ENCODE results near the gene PRDX2.
A peak's percentile ranks its signal among the peaks of the same experiment; 100 is the strongest.

The PRDX2 gene

DNA sequence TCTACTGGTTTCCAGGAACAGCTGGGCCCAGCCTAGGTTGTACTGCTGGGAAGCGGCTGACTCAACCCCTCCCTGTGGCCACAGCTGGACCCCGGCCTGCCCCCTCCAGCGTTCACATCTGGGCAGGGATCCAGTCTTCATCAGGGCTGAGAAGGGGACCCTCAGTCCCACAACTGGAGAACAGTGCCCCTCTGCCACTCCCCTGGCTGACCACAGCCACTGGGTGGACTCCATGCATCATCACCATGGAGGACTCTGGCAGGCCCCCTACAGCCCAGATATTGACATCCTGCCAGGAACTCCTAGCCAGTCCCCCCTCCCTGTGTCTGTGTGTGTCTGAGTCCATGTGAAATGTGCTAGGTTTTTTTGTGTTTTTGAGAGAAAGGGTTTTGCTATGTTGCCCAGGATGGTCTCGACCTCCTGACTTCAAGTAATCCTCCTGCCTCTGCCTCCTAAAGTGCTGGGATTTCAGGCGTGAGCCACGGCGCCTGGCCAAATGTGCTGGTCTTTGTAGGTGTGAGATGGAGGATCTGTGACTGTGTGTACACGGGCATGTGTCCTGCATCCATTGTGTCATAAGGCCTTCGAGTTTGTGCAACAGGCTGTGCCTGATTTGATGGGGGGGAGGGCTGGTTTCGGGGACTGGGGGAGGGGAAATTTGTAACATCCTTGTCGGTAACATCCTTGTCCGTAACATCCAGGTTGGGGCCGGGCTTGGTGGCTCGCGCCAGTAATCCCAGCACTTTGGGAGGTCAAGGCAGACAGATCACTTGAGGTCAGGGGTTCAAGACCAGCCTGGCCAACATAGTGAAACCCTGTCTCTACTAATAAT lies 22.2 kb downstream of the PRDX2 start:
- peak; percentile 38 for DNase-seq

DNA sequence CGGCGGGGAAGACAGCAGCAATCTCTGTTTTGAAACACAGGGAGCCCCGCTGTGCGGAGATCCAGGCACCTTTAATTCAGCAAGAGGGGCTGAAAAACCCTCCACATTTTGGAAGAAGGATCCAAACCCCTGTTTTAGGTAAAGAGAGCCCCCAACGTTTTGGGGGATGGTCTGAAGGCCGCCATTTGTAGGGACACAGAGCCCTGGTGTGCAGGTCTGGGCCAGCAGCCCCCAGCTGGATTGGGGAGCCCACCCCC lies 22.8 kb downstream of the PRDX2 start:
- no peak for DNase-seq

DNA sequence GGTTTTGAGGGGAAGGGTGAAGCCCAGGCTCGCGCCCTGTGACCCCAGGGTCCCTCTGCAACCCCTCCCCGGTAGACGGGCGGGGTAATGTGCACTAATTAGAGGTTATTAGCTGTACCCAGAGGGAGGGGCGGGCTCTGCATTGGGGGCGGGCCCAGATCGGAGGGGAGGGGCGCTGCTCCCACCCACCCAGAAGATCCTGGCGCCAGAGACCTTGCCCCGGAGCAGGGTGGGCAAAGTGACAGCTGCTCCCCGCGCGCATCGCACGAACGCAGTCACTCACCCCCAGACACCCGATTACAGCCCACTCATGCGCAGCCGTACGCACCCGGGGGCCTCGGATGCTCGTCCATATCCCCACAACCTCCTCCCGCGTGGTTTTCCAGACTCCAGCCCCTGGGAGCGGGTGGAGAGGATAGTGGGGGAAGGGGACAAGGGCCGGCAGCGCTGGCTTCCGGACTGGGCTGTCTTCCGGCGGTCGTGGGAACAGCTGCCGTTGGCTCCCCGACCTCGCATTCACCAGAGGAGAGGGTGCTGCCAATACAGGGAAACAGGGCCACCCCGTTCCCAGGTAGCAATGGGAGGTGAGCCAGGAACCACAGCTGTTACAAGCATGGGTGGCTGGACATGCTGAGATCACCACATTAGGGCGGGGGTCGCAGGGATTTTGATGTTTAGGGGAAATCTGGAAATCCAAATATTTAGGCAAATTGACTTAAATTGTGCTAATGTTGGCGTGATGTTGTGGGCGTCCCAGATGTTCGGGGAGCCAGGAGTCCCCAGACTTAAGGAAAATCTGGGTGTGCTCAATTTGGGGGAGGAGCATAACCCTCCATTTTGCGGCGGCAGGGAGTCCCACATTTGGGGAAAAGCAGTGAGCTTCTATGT lies 23.3 kb downstream of the PRDX2 start:
- peak in 1 of 2 experiments; percentile 47 for DNase-seq

DNA sequence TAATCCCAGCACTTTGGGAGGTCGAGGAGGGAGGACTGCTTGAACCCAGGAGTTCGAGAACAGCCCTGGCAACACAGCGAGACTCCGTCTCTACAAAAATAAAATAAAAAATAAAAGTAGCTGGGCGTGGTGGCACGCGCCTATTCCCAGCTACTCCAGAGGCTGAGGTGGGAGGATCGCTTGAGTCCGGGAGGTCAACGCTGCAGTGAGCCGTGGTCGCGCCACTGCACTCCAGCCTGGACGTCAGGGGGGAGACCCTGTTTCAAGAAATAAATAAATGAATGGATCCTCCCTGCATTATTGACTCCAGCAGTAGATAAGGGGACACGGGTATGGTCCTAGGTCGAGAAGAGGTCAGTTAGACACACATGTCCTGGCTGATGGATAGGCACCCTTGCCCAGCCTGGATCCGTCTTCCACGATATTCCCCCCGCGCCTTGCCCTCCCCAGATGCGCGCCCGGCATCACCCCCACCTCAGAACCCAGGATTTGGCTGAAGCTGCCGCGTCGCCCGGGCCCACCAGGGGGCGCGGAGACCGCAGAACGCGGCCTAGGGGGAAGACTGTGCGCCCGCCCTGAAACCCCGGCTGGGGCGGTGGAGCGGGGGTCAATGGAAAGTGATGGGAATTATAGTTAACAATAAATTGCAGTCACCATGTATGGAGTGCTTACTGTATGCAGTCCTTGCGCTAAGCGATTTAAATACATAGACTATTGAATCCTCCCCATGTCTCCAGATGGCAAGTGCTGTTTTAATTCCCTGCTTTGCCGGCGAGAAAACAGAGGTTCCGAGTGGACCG lies 24.2 kb downstream of the PRDX2 start:
- DNase-seq, result peak in 1 of 2 experiments; percentile 56

DNA sequence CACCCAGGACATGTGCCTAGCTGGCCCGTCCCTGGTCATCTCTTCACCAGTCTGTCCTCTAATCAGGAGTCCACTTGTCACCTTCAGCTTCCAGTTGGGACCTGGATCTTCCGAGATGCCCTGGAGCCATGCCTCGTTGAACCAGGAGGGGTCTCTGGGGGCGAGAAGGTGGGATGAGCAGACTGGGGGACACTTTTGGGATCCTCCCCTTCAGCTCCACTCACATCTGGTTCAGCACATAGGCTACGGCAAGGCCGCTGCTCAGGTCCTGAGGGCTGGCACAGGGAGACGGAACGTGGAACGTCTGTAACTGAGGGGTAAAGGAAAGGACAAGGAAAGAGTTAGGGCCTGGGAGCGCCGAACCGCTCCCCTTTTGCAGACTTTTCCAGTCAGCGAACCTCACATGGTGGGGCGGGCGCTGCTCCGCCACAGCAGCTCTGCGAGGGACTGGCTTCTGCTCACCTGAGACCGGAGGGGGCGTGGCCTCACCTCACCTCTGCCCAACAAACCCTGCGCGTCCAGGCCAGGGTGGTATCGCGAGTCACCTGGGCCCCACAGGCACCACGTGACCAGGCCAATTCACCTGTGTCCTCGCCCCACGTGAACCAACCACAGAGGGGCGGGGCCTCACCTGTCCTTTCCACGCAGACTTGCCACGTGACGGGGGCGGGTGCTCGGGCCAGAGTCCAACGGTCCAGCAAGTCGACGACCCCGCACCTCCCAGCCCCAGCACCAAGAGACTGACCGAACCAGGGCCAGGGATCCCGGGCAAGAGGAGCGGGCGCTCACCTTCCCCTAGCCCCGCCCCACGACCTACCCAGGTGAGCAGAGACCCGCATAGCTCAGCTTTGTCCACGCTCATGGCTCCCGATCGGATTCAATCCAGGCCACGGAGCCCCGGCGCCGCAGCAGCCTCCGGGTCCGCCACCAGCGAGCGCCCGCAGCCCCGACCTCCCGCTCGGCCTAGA lies 26.7 kb downstream of the PRDX2 start, which contains the start of gene HOOK2:
Gene HOOK2, minus strand, starts transcription at position 965 of the 968 bp plus-strand sequence. Its CDS starts 103 bp downstream, at position 862.
- no peak for DNase-seq

DNA sequence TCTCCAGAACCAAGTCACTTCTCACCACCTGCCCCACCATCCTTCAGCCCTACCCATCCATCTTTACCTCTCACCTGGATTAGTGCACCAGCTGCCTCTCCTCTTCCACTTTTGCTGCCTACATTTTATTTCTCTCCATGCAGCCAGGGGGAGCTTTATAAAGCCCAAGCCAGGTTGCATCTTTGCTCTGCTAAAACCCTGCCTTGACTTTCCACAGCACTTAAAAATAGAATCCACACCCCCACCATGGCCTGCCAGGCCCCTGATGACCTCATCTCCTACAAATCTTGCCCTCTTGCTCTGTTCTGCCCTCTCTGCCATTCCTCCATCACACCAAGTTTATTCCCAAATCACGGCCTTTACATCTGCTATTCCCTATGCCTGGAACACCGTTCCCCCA lies 28.0 kb downstream of the PRDX2 start:
- peak; percentile 21 to 29 for DNase-seq

DNA sequence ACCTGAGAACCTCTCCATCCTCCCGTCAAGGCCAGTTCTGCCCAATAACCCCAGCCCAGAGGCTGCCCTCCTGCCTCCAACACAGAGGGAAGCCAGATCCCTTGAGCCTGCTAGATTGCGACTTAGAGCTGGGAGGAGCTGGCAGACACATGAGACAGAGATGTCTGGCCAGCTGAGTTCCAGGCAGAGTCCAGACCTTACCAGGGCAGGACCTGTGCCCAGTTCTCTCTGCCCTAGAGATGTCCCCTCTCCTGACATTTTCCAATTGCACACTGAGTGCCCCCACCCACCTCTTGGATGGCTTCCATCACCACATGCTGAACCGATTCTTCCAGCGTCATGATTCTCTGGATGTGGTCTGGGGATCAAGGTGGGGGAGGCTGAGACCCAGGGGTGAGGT lies 29.3 kb downstream of the PRDX2 start:
- no peak for DNase-seq

DNA sequence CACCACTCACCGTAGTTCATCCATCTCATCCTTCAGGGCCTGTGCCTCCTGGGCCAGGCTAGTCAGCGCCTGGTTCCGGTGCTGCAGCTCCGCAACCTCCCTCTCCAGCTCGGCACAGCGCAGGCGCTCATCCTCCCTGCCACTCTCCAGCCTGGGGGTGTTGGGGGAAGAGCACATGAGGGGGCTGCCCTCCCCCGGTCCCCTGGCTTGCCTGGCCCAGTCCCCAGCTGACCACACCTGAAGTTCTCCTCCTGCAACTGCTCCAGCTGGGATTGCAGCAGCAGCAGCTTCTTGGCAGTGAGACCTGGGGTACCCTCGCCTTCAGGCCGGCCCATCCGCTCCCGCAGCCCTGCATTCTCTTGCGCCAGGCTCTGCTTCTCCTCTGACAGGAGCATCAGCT lies 30.7 kb downstream of the PRDX2 start:
- no peak for DNase-seq

DNA sequence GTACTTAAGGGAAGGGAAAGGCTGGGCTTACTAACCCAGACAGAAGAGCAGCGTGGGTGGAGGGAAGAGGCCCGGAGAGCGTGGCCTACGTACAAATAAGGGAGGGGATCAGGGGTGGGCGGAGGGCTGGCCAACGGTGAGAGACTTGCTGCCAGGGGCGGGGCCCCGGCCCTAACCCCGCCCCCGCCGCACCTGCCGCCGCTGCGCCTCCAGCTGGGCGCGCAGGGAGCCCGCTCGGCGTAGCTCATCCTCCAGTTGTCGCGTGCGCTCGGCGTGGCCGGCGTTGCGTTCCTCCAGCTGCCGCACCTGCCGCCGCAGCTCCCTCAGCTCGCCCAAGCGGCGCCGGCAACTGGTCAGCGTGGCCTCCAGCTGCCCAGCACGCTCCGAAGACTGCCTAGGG lies 31.9 kb downstream of the PRDX2 start:
- DNase-seq, result no peak

DNA sequence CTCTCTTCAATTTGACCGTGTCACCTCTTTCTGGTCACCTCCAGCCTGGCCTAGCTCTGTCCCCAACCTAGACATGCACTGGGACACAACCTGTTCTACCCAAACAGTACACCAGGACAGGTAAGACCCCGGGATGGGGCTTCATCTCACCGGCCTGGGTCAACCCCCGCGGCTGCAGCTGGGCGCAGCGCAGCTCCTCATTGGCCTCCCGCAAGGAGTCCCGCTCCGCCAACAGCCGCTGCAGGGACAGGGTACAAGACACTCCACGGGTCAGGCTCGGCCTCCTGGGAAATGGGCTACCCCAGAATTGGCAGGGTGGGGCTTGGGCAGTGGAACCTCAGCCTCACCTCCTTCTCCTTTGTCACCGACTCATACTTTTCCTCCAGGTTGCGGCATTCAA lies 33.9 kb downstream of the PRDX2 start:
- DNase-seq, result no peak

DNA sequence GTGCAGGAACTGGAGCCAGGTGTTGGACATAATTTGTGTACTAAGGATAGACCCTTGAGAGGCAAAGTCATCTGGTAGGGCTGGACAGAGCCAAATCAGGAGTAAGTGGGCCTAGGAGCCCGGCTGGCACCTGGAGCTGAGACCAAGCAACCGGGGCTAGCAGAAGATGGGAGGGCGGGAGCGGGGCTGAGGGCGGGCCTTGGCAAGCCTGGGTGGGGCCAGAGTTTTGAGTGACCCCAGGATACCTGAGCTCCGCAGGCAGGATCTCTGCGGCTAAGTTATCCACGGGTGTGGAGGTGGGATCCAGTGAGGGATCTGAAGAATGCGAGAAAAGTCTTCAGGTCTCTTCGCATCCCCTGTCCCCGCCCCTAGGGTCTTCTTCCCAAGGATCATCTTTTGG lies 34.5 kb downstream of the PRDX2 start:
- DNase-seq, result no peak

DNA sequence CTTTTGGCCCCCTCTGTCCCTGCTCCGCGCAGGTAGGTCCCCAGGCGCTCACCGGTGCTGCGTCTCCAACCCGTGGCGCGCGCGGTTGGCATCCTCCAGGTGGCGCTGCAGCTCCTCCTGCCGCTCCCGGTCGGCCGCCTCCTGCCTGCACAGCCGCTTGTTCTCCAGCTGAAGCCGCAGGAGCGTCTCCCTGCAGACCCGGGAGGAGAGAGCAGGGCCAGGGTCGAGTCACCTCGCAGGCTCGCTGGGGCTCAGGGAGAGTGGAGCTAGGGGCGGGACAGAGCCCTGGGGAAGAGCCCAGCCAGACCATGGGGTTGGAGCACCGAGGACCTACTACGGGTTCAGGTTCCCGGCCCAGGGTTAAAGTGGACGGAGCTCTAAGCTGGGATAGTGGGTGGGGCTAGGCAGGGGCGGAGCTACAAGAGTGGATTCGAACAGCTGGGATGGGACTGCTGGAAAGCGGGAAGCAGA lies 35.5 kb downstream of the PRDX2 start:
- DNase-seq, result peak; percentile 61 to 90

DNA sequence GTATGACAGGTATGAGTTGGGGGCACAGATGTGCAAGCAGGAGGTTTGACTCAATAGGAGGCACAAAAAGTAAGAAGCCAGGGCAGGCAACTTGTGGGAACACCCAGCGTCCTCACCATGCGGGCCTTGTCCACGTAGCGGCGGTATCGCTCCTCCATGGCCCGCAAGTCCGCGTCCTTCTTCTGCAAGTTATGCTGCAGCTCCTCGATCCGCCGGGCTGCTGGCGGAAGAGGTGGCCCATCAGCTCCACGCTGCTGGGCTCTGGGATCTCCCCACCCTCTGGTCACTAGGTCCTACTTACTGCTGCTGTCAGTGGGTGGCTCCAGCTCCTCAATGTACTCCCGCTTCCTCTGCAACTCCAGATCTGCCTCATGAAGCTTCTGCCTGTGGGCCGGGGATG lies 36.9 kb downstream of the PRDX2 start:
- no peak for DNase-seq

DNA sequence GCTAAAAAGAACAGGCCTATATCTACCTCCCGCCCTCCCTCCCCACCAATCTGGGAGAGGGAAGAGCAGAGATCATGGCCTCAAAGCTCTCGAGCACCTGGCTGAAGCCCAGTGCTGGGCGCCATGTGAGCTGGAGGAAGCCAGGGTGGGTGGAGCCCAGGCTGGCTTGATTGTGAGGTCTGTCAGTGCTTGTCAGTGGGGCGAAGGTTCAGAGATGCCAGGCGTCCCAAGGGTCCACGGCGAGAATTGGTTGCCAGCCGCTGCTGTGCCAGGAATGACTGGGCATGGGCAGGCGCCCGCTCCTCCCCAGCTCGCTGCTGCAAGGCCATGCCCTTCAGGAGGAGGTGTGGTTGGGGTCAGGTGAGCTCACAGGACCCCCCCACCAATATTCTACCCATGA lies 38.5 kb downstream of the PRDX2 start:
- no peak for DNase-seq

DNA sequence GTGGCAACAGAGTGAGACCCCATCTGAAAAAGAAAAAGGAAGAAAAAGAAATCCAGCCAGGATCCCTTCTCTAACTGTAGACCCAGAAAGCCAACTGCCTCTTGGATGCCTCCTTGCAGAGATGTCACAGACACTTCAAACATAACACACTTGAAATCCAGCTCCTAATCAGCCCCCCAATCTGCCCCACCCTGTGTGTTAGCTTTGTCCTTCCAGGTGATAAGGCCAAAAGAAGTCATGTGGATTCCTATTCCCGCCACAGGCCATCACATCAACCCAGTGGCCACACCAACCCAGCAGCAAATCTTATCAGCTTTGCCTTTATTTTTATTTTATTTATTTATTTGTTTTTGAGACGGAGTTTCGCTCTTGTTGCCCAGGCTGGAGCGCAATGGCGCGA lies 41.9 kb downstream of the PRDX2 start:
- DNase-seq, result no peak

DNA sequence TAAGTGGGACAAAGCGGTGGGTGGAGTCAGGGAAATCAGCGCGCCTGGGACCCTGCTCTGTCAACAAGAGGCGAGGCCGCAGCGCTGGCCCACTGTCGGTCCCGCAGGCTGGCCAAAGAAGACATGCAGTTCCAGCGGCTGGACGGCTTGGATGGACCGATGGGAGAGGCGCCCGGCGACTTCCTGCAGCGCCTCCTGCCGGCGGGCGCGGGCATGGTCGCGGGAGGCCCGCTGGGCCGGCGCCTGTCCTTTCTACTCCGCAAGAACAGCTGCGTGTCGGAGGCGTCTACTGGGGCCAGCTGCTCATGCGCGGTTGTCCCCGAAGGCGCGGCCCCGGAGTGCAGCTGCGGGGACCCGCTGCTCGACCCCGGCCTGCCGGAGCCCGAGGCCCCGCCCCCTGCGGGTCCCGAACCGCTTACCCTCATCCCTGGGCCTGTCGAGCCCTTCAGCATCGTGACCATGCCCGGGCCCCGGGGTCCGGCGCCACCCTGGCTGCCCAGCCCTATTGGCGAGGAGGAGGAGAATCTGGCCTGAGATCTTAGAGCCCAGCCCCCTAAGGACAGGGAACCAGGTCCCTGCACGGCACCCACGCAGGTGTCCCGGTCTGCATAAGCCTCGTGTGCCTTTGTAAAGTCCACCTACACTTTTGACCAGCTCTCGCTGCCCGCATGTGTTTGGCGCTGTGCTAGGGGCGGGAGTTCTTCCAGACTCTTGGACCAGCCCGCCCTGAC lies 43.9 kb downstream of the PRDX2 start:
- DNase-seq, result peak in 1 of 2 experiments; percentile 45

DNA sequence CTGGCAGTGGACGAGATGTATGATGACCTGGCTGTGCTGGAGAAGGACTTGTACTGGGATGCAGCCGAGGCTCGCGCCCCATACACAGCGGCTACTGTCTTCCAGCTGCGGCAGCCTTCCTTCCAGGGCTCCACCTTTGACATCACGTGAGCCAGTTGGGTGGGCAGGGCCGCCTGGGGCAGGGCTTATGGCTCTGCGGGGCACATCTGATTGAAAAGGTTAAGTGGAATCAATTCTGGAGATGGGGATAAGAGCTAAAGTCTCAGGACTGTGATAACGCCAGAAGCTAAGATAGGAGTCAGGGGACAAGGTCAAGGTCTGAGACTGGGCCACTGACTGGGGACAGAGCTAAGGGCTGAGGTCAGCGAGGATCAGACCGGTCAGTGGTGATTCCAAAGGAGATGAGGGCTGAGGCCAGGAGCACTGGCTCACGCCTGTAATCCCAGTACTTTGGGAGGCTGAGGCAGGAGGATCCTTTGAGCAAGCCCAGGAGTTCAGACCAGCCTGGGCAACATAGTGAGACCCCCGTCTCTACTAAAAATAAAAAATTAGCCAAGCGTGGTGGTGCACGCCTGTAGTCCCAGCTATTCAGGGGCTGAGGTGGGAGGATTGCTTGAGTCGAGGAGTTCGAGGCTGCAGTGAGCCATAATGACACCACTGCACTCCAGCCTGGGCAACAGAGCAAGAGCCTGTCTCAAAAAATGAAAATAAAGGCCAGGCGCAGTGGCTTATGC lies 45.3 kb downstream of the PRDX2 start:
- no peak for DNase-seq

DNA sequence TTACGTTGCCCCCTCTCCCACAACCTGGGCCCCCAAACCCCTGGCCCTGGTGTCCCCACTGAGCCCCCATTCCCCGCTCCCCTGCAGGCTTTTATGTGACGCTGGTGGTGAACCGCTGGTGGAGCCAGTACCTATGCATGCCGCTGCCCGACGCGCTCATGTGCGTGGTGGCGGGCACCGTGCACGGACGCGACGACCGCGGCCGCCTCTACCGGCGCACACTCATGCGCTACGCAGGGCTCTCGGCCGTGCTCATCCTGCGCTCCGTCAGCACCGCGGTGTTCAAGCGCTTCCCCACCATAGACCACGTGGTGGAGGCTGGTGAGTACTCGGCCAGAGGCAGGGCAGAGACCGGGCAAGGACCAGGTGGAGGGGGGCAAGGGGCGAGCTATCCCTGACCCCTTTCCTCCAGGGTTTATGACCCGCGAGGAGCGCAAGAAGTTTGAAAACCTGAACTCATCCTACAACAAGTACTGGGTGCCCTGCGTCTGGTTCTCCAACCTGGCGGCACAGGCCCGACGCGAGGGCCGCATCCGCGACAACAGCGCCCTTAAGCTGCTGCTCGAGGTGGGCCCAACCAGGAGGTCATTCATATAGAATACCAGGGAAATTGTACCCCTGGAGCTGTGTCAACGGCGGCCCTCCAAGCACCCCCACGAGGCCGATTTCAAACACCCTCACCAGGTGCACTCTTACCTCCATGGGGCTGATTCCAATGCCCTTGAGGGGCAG lies 47.0 kb downstream of the PRDX2 start:
- no peak for DNase-seq

DNA sequence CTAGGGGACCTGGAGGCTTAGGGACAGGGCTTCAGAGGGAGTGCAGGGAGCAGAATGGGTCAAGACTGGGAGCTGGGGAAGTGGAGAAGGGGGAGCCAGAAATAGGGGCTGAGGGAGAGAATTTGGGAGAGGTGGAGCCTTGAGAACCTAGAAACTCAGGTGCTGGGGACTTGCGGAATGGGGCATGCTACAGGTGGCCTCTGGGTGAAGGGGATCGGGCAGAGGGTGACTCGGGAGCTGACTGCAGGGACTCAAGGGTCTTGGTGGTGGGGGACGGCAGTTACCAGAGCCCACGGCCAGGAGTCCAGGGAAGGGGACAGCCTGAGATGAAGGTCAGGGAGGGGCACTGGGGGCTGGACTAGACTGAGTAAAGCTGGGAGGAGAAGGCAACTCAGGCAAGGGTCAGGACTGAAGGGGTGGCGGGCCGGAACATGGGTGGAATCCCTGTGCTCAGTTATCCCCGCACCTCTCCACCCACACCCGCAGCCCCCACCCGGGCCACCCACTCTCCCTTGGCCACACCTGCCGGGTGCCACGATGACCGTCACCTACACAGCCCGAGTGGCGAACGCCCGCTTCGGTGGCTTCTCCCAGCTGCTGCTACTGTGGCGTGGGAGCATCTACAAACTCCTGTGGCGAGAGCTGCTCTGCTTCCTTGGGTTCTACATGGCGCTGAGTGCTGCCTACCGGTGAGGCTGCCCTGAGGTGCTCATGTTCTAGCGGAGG lies 49.4 kb downstream of the PRDX2 start:
- no peak for DNase-seq

Measured in SW 1271 (cell line).